ENCODE data around the gene TMEM175. TPM values are rescaled to one million over a fixed set of nuclear protein-coding genes. Genes with fewer than 3 reads are reported as not detected.

TMEM175 gene
- total RNA-seq, 1 experiment from 2014 or later = 7.0 TPM

- DNase-seq (ENCODE audit: low spot score) = no peak
- in situ Hi-C loops (cut with HindIII; ENCODE audit: low sequenced_read_pairs) = no loop called here
Measured at GRCh38 chr4:954211-955020, 22.2 kb downstream of the TMEM175 start.

- no peak for DNase-seq (ENCODE audit: low spot score)
- in situ Hi-C loops (cut with HindIII; ENCODE audit: low sequenced_read_pairs) = no loop called here
Measured at GRCh38 chr4:955161-955921, 23.1 kb downstream of the TMEM175 start.

- no peak for DNase-seq (ENCODE audit: low spot score)
- in situ Hi-C loops (cut with HindIII; ENCODE audit: low sequenced_read_pairs) = no loop called here
Measured at GRCh38 chr4:955931-956381, 23.7 kb downstream of the TMEM175 start.

DNA sequence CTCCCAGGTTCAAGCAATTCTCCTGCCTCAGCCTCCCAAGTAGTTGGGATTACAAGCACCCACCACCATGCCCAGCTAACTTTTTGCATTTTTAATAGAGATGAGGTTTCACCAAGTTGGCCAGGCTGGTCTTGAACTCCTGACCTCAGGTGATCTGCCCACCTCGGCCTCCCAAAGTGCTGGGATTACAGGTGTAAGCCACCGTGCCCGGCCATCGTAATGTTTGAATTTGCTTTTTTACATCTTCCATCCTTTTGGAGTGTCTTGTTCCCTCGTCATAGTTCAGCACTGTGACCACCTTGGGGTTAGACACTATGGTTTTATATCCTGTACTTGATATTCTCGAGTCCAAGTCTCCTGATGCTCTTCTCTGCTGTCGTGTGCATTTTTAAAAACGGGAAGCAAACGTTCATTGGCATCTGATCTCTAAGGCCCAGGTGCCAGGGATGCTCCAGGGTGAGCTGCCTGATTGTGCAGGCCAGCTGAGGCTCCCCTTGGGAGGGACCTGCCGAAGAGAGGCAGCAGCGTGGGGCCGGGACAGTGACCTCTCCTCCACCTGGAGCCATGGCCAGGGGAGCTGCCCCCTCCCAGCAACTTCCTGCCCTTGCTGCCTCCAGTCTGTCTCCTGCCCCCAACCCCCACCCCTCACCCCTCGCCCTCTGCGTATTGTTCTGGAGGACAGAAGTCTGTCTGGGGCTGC is 24.4 kb downstream of the TMEM175 start:
- DNase-seq (ENCODE audit: low spot score) = no peak
- in situ Hi-C loops (cut with HindIII; ENCODE audit: low sequenced_read_pairs) = no loop called here

- no peak for DNase-seq (ENCODE audit: low spot score)
- in situ Hi-C loops (cut with HindIII; ENCODE audit: low sequenced_read_pairs) = no loop called here
Measured at GRCh38 chr4:957231-957580, 24.9 kb downstream of the TMEM175 start.

GRCh38 chr4:957581-958313 is 25.5 kb downstream of the TMEM175 start:
- DNase-seq (ENCODE audit: low spot score) = peak; percentile 89
- in situ Hi-C loops (cut with HindIII; ENCODE audit: low sequenced_read_pairs) = no loop called here

- in situ Hi-C loops (cut with HindIII; ENCODE audit: low sequenced_read_pairs) = no loop called here
- DNase-seq (ENCODE audit: low spot score) = no peak
Measured at GRCh38 chr4:958314-958665, 26.0 kb downstream of the TMEM175 start.

- in situ Hi-C loops (cut with HindIII; ENCODE audit: low sequenced_read_pairs) = no loop called here
- no peak for DNase-seq (ENCODE audit: low spot score)
Measured at GRCh38 chr4:958696-959337, 26.6 kb downstream of the TMEM175 start.

DNA sequence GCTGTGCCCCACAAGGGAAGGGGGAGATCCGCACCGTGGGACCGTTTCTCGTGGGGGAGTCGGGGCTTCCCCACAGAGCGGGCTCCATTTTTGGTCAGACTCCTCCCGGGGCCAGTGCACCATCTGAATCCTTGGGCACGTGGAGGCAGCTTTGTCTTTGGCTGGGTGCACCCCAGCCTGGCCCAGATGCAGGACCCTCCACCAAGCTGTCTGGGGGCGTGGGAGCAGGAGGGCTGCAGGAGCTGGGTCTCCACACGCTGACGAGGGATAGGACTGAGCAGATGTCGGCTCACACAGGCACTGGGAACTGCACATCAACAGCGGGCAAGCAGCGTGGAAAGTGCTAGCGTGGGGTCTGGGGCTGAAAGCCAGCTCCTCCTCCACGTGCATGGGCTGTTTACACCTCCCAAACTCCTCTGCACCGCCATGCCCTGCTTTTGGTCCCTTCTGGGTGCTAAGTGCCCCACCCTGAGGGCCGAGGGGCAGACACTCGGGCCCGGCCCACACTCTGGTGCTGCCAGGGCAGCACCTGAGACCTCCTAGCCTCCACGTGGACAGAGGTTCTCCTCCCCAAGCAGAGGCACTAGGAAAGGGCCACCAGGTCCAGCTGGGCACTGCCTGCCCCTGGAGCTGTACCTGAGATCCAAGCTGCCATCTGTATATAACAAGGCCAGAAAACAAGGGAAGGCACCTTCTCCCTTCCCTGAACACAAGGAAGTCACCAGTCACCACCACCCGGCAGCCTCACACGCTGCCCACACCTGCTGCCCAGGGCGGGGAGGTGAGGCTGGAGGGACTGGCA is 27.3 kb downstream of the TMEM175 start:
- DNase-seq (ENCODE audit: low spot score) = no peak
- in situ Hi-C loops (cut with HindIII; ENCODE audit: low sequenced_read_pairs) = no loop called here

- in situ Hi-C loops (cut with HindIII; ENCODE audit: low sequenced_read_pairs) = no loop called here
Measured at GRCh38 chr4:960140-960635, 27.9 kb downstream of the TMEM175 start.

GRCh38 chr4:960636-961350 is 28.5 kb downstream of the TMEM175 start:
- DNase-seq (ENCODE audit: low spot score) = no peak
- in situ Hi-C loops (cut with HindIII; ENCODE audit: low sequenced_read_pairs) = no loop called here

More at GRCh38 chr4:960140-960635, 27.9 kb downstream of the TMEM175 start:
- DNase-seq (ENCODE audit: low spot score) = no peak

- in situ Hi-C loops (cut with HindIII; ENCODE audit: low sequenced_read_pairs) = no loop called here
- peak; percentile 82 for DNase-seq (ENCODE audit: low spot score)
Measured at GRCh38 chr4:961351-962230, 29.3 kb downstream of the TMEM175 start.

DNA sequence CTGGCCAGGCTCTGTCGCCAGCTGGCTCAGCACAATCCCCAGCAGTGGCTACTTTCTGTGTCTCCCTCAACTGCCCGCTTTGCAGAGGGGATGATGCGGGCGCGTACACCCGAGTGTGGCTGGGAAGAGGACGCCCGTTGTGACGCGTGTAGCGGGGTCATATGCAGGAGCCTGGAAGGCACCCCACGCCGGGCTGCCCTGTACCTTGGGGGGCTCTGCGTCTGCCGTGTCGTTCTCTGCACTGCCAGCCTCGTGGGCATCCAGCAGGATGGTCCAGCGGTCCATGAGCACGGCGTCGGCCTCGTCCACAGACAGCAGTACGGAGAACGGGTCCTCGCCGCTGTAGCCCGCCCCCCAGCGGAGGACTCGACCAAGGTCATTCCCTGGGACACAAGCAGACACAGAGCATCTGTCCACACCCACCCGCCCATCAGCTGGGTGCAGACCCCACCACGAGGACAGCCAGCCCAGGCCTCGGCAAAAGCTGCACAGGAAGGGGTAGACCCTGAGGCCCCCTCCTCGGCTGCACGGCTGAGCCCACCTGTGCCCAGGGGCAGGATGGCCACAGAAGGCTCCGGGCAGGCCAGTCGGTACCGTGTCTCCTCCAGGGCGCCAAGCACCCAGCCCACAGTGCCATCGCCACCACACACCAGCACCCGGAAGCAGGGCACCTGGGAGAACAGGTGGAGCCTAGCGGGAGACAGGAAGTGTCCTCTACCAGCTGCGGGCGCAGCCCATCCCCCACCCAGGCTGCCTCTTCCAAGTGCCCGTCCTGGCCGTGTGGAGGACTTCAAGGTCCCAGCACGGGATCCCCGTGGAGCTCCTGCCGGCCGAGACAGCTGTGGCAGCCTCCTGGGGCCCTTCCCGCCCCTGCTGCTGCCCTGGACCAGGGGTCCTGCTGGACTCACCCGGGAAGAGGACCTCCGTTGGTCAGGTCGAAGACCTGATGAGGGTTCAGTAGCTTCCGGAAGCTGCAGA is 30.3 kb downstream of the TMEM175 start:
- no peak for DNase-seq (ENCODE audit: low spot score)
- in situ Hi-C loops (cut with HindIII; ENCODE audit: low sequenced_read_pairs) = no loop called here

GRCh38 chr4:963276-964225 is 31.3 kb downstream of the TMEM175 start:
- in situ Hi-C loops (cut with HindIII; ENCODE audit: low sequenced_read_pairs) = no loop called here
- no peak for DNase-seq (ENCODE audit: low spot score)
